ENCODE results near the gene SCARB2.

The SCARB2 gene

DNA sequence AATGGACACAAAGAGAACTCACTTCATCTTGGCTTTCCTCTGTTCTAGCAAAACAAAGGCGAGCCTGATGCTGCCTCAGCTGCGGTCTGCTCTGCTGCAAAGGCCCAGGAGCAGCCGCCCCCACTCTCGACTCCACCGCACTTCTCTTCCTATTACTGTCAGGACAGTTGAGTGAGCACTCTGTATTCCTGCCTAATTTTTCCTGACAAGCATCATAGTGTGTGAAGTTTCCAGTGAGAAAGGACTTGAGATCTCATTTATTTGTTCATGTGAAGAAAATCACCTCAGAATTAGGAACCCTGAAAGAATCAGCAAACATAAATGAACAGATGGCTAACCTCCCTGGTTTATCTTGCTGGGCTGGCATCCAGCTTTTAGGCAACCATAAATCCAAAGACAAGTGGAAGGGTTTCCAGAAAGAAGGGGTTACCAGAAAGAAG lies 15.6 kb downstream of the SCARB2 start:
- DNase-seq = no peak

DNA sequence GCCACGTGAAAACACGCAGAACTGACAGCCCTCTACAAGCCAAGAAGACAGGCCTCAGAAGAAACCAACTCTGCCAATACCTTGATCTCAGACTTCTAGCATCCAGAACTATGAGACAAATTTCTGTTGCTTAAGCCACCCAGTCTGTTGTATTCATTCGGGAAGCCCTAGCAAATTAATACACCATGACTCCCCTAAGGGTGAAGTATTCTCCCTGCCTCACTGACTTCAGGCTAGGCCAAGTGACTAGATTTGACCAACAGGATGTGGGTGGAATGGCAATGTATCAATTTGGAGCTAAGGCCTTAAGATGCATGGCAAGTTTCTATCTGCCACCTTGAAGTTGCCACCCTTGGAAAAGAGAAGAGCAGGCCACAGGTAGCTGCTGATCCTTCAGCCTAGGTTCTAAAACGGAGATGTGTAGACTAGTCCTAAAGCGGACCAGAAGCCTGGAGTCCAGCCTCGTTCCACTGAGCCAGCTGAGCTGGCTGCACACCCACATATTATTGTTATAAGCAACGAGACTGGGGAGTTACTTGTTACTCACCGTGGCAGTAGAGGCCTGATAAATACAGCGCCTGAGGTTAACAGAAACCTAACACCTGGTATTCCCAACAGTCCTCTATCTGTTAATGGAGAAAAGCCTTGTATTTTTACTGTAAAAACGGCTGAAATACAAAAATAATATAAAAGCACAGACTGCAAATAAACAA lies 16.4 kb downstream of the SCARB2 start:
- no peak for DNase-seq

DNA sequence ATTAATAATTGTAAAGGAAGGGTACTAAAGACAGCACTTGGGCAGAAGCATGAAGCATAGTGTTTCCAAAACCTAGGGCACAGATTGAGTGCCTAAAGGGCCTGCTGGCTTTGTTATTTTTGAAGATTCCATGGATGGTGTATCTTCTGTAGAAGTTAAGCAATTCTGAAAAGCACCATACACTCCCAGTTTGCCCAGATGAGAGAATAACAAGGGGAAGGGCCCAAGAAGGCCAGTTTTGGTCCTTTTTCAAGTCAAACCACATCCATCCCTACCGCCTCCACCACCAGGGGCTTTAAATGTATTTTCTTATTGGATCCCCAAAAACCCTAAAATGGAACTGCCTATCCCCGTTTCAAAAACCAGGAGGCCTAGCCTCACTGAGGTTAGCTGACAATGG lies 17.2 kb downstream of the SCARB2 start:
- no peak for DNase-seq

DNA sequence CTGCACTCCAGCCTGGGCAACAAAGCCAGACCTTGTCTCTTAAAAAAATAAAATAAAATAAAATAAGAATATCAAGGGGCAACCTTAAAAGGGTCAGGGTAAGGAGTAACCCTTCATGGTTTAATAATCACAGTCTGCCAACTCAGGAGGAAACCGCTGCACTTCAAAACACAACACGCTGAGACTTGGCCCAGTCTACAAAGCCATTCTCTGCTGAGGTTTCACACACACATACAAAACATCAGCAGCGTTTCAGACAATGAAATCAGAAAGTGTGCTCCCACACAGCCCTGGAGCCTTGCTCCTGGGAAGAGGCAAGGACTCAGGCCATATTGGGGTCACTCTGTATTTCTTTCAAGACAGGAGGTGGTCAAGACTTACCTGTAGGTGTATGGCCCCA lies 18.3 kb downstream of the SCARB2 start:
- DNase-seq = no peak

DNA sequence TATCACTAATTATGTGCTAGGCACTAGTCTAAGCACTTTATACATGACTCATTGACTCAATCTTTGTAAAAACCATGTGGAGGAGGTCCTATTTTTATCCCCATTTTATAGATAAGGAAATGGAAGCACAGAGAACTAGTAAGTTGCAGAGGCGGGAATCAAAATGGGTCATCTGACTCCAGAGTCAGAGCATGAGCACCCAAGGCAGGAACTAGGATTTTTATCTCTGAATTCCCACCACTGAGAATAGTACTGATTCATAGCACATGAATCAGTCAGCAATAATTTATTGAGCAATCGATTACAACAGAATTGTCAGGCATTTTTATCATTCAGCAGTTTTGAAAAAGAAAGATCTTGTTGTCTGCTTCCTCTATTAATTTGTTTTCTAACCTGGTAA lies 19.3 kb downstream of the SCARB2 start:
- no peak for DNase-seq

DNA sequence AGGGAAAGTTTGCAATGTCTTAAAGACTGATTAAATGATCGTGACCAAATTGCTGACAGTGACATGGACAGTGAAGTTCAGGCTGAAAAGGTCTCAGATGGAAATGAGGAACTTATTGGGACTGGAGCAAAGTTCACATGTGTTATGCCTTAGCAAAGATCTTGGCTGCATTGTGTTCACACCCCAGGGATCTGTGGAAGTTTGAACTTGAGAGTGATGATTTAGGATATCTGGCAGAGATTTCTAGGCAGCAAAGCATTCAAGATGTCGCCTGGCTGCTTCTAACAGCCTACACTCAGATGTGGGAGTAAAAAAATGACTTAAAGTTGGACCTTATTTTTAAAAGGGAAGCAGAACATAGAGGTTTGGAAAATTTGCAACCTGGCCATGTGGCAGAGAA lies 21.4 kb downstream of the SCARB2 start:
- DNase-seq = no peak

DNA sequence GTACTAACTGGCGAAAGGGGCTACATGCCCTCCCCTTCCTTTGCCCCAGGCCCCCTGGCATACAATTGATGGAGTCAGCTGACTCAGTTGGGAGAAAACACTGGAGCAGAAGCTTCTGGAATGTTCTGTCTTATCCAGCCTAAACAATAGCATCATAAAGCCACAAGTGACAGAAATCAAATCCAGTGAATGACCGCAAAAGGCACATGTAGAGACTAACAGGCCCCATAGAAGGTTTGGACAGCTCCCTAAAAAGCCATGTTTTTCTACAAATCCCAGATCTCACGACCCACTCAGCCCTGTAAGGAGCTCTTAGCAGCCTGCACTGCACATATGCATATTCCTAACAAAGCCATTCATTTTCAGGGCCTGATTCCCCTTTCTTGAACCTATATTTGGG lies 25.1 kb downstream of the SCARB2 start:
- DNase-seq = no peak

DNA sequence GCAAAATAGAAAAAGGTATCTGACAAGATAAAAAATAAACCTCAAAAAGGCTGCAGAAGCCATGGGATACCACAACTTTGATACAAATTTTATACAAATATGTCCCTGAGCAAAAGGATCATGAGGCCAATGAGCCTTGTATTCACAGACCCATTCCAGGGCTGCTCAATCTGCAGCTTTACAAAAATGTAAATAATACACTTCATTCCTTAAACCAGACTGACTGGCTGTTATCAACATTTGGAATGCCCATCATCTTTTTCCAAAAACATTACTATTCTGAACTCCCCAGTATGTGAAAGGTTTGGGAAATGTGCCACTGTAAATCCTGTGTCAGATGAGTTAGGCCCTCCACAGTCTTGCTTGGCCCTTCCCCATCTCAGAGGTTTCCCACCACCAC lies 25.5 kb downstream of the SCARB2 start:
- DNase-seq = no peak

DNA sequence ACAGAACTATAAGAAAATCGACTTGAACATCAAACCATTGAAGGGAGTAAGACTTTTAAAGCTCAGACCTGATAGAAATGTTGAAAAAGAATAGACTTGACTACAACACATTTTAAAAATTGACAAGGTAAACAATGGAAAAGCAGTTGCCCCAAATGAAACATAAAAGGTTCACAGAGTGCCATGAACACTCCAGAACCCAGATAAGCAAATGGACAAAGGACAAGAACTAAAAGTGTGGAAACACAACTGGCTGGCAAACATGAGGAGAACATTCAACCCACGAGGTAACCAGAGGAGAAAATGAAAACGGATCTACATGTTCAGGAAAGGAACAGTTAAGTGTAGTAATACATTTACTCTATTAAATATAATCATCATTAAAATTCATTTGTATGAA lies 26.5 kb downstream of the SCARB2 start:
- no peak for DNase-seq

DNA sequence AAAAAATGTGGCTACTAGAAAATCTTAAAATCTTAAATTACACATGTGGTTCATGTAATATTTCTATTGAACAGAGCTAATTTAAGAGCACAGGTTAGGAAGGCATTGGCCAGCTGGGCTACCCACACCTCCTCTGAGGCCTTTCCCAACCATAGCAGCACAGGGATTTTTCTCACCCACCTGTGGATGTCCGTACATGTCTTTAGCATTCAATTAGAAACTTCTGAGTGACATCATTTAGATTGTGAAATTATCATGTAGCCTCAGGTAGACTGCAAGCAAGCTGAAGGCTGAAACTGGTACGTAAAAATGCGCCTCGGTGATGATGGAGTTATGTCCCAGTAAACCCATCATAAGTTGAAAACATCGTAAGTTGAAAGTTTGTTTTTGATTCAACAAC lies 31.2 kb downstream of the SCARB2 start:
- DNase-seq = no peak

DNA sequence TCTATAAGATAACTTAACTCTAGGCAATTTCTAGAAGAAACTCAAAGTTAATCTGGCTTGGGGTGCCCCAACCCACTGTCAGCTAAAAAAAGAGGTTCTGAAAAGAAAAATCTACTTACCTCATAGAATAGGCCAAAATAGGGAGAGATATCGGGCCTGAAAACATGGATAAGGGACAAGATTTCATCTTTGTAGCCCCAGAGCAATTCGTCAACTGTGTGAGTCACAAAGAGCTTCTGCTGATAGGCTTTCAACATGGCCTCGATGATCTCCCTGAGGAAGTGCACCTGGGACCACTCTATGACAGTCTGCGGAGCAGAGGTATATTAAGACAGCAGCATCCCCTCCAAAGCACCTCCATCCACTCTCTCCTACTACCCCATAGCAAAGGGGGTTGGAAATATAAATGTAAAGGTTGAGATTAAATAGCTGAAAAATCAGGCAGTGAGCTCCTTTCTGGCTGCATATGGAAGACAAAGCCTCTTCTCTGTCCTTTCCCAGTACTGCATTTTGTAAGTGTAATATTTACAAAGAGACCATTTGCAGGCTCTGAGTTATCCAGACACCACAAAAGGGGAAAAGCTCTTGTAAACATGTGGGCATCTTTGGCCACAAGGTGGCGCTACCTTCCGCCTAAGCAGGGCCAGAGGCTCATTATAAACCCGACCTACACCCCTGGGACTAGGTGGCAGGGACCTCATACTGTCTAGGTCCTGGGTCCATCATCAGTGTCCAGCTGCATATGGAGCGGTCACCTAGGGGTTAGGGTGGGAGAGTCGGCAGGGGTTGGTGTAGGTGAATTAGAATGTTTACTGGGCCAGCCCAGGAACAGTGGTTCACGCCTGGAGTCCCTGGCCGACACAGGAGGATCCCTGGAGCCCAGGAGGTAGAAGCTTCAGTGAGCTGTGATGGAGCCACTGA lies 34.0 kb downstream of the SCARB2 start:
- DNase-seq = peak; percentile 79

DNA sequence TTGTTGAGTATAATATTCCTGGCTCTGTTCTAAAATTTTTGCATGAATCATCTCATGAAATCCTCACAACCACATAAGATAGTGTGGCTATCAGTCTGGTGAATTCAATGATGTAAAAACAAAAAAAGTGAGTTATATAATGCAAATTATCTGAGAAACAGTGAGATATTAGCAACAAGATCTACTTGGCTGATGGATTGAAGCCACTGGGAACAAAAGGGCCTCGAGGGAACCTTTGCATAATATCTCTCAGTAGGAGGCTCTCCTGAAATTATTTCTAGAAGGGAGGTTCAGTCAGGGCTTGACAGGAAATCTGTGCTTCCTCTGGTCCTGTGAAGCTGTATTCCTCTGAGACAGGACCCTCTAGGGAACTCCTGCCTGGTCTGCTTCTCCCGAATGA lies 35.3 kb downstream of the SCARB2 start:
- DNase-seq = no peak

DNA sequence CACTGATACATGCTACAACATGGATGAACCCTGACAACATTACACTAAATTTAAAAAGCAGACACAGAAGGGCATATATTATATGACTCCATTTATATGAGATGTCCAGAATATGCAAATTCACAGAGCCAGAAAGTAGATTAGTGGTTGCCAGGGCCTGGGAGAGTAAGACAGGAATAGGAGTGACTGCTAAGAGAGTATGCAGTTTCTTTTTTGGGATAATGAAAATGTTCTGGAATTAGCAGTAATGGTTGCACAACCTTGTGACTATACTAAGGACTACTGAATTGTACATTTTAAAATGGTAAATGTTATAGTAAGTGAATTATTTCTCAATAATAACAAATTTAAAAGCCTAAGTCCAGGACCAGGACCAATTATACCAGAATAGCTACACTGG lies 35.9 kb downstream of the SCARB2 start:
- DNase-seq = no peak

DNA sequence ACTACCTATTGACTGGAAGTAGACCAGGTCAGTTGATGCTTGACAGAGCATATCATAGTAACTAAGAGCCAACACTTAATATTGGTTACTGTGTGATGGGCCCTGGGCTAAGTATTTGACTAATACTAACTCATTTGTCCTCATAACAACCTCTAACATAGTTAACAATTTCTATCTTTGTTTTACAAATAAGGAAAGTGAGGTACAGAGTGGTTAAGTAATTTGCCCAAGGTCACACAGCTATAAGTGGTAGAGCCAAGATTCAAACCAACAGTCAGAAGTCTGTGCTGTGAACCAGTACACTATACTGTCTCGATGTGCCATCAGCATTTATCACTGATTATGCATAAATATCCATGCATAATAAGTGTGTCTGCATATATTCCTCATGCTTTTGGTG lies 38.3 kb downstream of the SCARB2 start:
- no peak for DNase-seq

DNA sequence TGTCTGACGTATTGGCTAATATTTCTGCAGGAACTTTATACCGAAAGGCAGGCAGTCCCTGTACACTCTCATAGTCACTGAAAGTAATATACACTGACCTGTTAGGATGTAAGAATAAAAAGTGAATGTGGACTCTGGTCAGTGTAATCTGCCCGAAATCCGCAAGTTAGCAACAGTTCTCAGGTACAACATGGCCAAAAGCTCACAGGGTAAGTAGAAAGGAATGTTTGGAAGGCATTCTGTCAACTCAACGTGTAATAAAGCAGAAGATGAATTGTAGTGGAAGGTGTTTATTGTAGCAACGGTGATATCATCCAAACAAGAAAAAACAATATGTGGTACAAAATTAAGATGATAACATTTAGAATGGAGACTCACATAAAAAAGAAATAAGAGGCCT lies 39.4 kb downstream of the SCARB2 start:
- no peak for DNase-seq

DNA sequence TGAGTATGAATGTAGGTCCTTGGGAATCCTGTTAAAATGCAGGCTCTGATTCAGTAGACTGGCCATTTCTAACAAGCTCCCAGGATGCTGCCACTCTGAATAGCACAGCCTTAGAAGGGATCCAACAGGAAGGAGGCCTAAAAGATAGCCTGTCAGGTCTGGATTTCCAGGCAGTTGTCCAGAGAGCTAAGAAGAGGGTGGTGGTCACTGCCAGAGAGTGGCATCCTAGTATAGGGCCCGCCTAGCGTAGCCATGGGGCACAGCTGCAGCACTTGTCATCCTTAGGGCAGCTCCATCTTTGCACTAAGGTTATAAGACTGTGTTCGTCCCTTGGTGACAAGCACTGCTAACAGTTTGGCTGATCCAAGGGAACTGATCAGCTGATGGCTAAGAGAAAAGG lies 44.9 kb downstream of the SCARB2 start:
- DNase-seq = no peak

DNA sequence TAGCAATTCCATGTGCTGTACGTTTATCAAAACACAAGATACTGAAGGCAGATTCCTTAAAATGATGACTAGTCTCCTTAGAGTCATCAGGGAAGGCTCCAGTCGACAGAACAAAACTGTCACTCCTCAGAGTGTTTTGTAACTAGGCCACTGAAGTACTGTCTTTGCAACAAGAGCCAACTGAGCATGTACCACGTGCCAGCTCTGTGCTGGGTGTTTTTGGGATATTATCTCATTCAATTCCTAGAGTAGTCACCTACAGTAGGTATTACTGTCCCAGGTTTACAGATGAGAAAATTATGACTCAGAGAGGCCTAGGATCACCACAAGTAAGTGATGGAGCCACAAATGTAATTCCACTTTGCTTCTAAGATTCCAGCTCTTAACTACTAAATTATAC lies 47.1 kb downstream of the SCARB2 start:
- no peak for DNase-seq

DNA sequence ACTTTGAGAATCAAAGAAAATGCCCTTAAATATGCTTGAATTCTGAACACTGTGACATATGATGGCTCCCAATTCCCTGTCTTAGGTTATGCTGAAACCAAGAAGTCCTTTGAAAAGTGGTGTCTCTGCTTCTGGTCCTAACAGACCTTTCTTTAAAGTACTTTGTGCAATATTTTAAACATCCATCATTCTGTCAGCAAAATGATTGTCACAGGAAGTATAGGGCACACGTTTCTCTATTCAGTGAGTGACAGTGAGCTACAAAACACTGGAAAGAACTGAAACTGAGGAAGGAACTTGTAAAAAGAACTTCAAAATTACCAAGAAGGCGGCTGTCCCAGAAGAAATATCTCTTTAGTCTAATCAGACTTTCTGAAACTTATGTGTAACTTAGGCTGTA lies 53.3 kb downstream of the SCARB2 start:
- no peak for DNase-seq

DNA sequence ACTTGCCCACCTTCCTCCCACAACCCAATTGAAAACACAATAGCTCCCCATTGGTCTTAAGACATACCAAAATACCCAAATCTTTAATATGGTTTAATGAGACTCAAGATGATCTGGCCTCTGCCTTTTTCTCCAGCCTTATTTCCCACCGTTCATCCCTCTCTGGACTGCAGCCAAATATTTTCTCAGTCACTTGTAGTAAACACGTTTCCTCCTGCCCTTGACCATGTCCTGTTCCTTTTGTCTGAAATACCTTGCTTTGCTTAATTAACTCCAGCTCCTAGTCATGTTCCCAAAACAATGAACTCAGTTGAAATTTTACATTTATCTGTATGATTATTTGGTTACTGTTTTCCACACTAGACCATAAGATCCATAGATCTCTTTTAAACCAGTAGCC lies 57.0 kb downstream of the SCARB2 start:
- no peak for DNase-seq

DNA sequence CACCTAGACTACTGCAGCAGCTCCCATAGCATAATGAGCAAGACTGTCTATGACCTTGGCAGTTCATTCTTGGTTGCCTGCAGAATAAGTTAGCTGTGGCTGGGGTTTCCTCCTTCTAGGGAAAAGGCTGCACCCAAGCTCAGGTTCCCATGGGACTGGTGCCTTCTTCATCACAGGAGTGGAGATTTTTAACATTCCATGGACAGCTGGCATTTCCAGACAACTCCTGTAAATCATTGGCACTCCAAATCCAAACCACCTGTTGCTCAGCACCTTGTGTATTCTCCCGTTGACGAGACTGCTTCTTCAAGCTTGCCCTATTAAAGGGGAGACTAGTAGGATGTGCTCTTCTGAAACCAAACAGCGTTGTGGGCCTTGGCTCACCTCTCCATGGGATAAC lies 57.6 kb downstream of the SCARB2 start:
- DNase-seq = no peak

DNA sequence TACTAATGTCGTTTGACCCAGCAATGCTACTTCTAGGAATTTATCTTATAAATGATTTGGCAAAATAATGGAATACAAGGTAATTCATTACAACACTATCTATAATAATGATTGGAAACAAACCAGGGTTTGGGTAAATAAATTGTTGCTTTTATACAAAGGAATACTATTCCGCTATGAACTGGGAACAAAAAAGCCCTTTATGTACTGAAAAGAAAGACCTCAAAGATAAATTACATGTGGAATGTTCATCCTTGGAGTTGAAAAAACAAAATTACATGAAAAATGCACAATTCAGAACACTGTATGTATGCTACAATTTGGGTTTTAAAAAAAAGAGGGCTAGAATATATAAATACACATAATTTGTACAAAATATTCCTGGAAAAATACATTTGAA lies 60.3 kb downstream of the SCARB2 start:
- DNase-seq = no peak

DNA sequence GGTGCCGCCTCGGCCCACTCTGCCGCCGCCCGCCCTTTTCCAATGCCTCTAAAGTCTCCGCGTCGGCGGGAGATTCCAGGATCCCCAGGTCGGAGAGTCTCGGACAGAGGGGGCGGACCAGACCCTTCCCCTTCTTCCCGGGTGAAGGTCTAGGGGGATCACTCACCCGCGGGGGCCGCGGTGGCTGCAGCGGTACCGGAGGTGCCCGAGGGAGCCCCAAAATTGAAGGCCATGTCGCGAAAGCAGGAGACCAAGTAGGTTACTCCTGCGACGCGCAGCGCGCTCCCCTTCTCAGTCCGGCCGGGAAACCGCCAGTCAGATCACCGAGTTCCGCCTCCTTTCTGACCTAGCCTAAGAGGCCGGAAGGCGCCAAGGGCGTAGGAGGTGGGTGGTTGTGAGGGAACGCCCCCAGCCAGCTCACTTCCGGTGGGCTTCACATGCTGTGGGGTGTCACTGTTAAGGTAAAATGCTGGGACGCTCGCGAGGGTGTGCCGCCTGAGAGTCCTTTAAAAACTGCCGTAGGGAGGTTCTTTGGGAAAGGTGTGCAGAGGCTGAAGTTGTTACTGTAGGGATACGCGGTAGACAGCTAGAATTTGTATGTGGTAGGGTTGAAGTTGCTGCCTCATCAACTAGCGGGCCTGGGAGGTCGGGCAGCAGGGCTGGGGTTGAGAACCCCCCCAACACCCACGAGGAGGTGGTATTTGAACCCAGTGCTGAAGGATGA lies 65.3 kb downstream of the SCARB2 start, which contains the start of gene NUP54:
NUP54 (minus strand) TSS at position 256 of the 724 bp plus-strand sequence; CDS start at position 233, 23 bp downstream.
- DNase-seq = peak; percentile 93

DNA sequence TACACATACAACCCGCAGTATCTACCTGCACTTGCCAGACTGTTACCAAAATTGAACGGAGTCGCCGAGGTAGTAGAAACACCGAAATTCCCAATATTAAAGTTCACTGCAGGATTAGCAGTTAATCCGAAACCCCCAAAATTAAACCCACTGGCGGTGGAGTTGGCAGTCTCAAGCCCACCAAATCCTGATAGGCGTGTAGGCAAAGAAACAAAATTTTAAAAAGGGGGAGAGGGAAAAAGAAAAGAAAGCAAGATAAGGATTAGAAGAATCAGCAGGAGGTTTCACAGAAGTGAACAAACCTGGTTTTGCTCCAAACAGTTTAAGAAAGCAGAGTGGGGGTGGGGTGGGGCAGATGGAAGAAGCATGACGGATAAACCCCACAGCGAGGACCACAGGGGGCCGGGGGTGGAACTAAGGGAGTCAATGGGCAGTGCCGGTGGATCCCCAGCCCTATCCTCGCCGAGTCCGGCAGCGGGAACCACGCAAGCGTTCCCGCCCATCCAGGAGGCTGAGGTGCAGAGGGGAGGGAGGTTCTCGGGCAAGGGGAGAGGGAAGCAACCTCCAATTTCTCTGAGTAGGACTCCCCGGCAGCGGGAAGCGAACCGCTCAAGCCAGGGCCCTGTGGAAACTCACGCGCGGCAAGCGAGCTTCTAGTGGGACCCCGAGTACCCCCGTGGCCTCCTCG lies 66.0 kb downstream of the SCARB2 start:
- peak; percentile 21 for DNase-seq
